ENCODE data around the gene MRPL33. TPM values are rescaled to one million over a fixed set of nuclear protein-coding genes. Genes with fewer than 3 reads are reported as not detected.
"Not testable (repeated sequence)": the region's sequence is repeated elsewhere in the genome, so short reads cannot be mapped to it uniquely, and the experiment has no call there.

MRPL33 gene
- total RNA-seq, 1 experiment from 2014 or later: 112 TPM

GRCh38 chr2:27762951-27763906 lies 8.3 kb upstream of the MRPL33 start:
- Histone ChIP-seq H3K4me1 (ENCODE audit: low read length) (no peaks in the 10 kb centered on the region), H3K9ac (ENCODE audit: low read length) (no peak overlapping the region), H2AFZ (ENCODE audit: low read length) (no peak overlapping the region), H3K79me2 (ENCODE audit: low read length) (no peaks in the 10 kb centered on the region), H3K9me2 (replicated peaks; ENCODE audit: insufficient read depth, low read length) (no peaks in the 10 kb centered on the region), H3K27ac (ENCODE audit: low read length) (no peak overlapping the region), H3K27me3 (ENCODE audit: low read length) (no peaks in the 10 kb centered on the region), H3K9me3 (ENCODE audit: low read length) (no peaks in the 10 kb centered on the region), H3K36me3 (ENCODE audit: insufficient read depth, low read length) (no peaks in the 10 kb centered on the region), H3K4me3 (ENCODE audit: low read length) (no peak overlapping the region), H4K20me1 (ENCODE audit: insufficient read depth, low read depth, low read length) (no peaks in the 10 kb centered on the region), H3K4me2 (ENCODE audit: low read depth, low read length, poor library complexity, severe bottlenecking) (no peak overlapping the region)
- no peak for DNase-seq

- Histone ChIP-seq H3K4me1 (ENCODE audit: low read length) (no peaks in the 10 kb centered on the region), H3K27ac (ENCODE audit: low read length) (no peak overlapping the region), H3K9me3 (ENCODE audit: low read length) (no peaks in the 10 kb centered on the region)
These were observed 7.6 kb upstream of the MRPL33 start for GRCh38 chr2:27763907-27764267.

GRCh38 chr2:27764526-27764925 lies 7.0 kb upstream of the MRPL33 start:
- not testable (repeated sequence) for H2AFZ ChIP-seq (ENCODE audit: low read length); H3K79me2 ChIP-seq (ENCODE audit: low read length); H3K4me3 ChIP-seq (ENCODE audit: low read length); H3K9me3 ChIP-seq (ENCODE audit: low read length); H3K9me2 ChIP-seq (replicated peaks; ENCODE audit: insufficient read depth, low read length); H3K27me3 ChIP-seq (ENCODE audit: low read length); H3K27ac ChIP-seq (ENCODE audit: low read length); H3K36me3 ChIP-seq (ENCODE audit: insufficient read depth, low read length); H3K4me2 ChIP-seq (ENCODE audit: low read depth, low read length, poor library complexity, severe bottlenecking); DNase-seq; H3K4me1 ChIP-seq (ENCODE audit: low read length); H4K20me1 ChIP-seq (ENCODE audit: insufficient read depth, low read depth, low read length); H3K9ac ChIP-seq (ENCODE audit: low read length)

More at GRCh38 chr2:27763907-27764267, 7.6 kb upstream of the MRPL33 start:
- H3K9me2 ChIP-seq (replicated peaks; ENCODE audit: insufficient read depth, low read length): no peaks in the 10 kb centered on the region
- no peaks in the 10 kb centered on the region for H3K27me3 ChIP-seq (ENCODE audit: low read length)
- no peak for DNase-seq
- H2AFZ ChIP-seq (ENCODE audit: low read length): no peak overlapping the region
- no peaks in the 10 kb centered on the region for H3K36me3 ChIP-seq (ENCODE audit: insufficient read depth, low read length)
- H3K4me3 ChIP-seq (ENCODE audit: low read length): no peak overlapping the region
- H3K79me2 ChIP-seq (ENCODE audit: low read length): no peaks in the 10 kb centered on the region
- H3K4me2 ChIP-seq (ENCODE audit: low read depth, low read length, poor library complexity, severe bottlenecking): no peak overlapping the region
- no peaks in the 10 kb centered on the region for H4K20me1 ChIP-seq (ENCODE audit: insufficient read depth, low read depth, low read length)
- H3K9ac ChIP-seq (ENCODE audit: low read length): no peak overlapping the region

GRCh38 chr2:27765621-27766286 lies 5.8 kb upstream of the MRPL33 start:
- H3K4me2 ChIP-seq (ENCODE audit: low read depth, low read length, poor library complexity, severe bottlenecking): no peak overlapping the region
- H3K27me3 ChIP-seq (ENCODE audit: low read length): no peaks in the 10 kb centered on the region
- H3K36me3 ChIP-seq (ENCODE audit: insufficient read depth, low read length): no peaks in the 10 kb centered on the region
- H3K9me3 ChIP-seq (ENCODE audit: low read length): no peaks in the 10 kb centered on the region
- no peak overlapping the region for H2AFZ ChIP-seq (ENCODE audit: low read length)
- no peak overlapping the region for H3K27ac ChIP-seq (ENCODE audit: low read length)
- H3K4me1 ChIP-seq (ENCODE audit: low read length): peaks cover under 1% of the 10 kb centered on the region; the same call in 1 of the 2 replicates
- no peaks in the 10 kb centered on the region for H4K20me1 ChIP-seq (ENCODE audit: insufficient read depth, low read depth, low read length)
- no peak for DNase-seq
- H3K79me2 ChIP-seq (ENCODE audit: low read length): no peaks in the 10 kb centered on the region
- H3K9me2 ChIP-seq (replicated peaks; ENCODE audit: insufficient read depth, low read length): no peaks in the 10 kb centered on the region
- no peak overlapping the region for H3K9ac ChIP-seq (ENCODE audit: low read length)
- no peak overlapping the region for H3K4me3 ChIP-seq (ENCODE audit: low read length)

DNA sequence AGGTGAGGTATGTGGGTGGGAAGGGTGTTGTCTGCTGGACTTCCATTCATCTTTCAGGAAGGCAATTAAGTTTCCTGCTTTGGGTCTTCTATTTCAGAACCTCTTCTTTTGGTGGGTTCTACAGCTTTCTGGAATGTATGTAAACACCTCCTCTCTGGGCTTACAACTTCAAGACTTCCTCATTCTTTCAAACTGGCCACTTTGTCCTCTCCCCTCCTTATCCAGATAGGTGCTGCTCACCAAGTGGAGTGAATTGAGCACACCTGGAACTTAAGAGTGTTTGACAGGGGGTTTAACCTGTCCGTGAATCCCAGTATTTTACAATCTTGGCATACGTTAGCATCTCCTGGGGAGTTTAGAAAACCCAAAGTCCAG lies 5.2 kb upstream of the MRPL33 start:
- no peaks in the 10 kb centered on the region for H4K20me1 ChIP-seq (ENCODE audit: insufficient read depth, low read depth, low read length)
- no peak for DNase-seq
- no peak overlapping the region for H3K9ac ChIP-seq (ENCODE audit: low read length)
- no peaks in the 10 kb centered on the region for H3K36me3 ChIP-seq (ENCODE audit: insufficient read depth, low read length)
- H3K4me2 ChIP-seq (ENCODE audit: low read depth, low read length, poor library complexity, severe bottlenecking): no peak overlapping the region
- no peak overlapping the region for H3K27ac ChIP-seq (ENCODE audit: low read length)
- no peak overlapping the region for H2AFZ ChIP-seq (ENCODE audit: low read length)
- H3K9me3 ChIP-seq (ENCODE audit: low read length): no peaks in the 10 kb centered on the region
- H3K27me3 ChIP-seq (ENCODE audit: low read length): no peaks in the 10 kb centered on the region
- no peaks in the 10 kb centered on the region for H3K9me2 ChIP-seq (replicated peaks; ENCODE audit: insufficient read depth, low read length)
- H3K4me1 ChIP-seq (ENCODE audit: low read length): peaks cover 5% of the 10 kb centered on the region
- H3K79me2 ChIP-seq (ENCODE audit: low read length): no peaks in the 10 kb centered on the region
- H3K4me3 ChIP-seq (ENCODE audit: low read length): no peak overlapping the region

DNA sequence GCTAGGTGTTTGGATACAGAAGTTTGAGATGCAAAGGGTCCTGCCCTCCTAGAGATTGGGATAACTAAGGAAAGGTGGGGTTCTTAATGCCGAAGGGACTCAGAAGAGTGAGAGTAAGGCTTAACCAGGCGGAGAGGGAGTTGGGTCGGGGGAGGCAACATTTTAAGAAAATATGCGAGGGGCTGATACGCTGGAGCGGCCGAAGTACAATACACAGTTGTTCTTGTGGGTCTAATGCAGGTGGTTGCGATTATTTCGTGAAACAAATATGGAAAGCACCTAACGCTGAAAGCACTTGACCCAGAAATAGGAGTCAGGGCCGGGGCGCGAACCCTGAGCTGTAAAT lies 344 bp upstream of the MRPL33 start:
- Histone ChIP-seq H3K9me2 (replicated peaks; ENCODE audit: insufficient read depth, low read length) (no peaks in the 10 kb centered on the region), H3K27me3 (ENCODE audit: low read length) (no peaks in the 10 kb centered on the region), H3K27ac (ENCODE audit: low read length) (no peak overlapping the region), H3K4me3 (ENCODE audit: low read length) (peak overlapping the region; percentile 81), H3K4me2 (ENCODE audit: low read depth, low read length, poor library complexity, severe bottlenecking) (peak overlapping the region; percentile 96), H3K79me2 (ENCODE audit: low read length) (peaks cover 43% of the 10 kb centered on the region), H2AFZ (ENCODE audit: low read length) (peak overlapping the region; percentile 90; the same call in 1 of the 2 replicates), H3K36me3 (ENCODE audit: insufficient read depth, low read length) (peaks cover 13% of the 10 kb centered on the region), H3K9me3 (ENCODE audit: low read length) (no peaks in the 10 kb centered on the region), H3K9ac (ENCODE audit: low read length) (peak overlapping the region; percentile 81), H3K4me1 (ENCODE audit: low read length) (peaks cover 19% of the 10 kb centered on the region), H4K20me1 (ENCODE audit: insufficient read depth, low read depth, low read length) (peaks cover 7% of the 10 kb centered on the region; the same call in 1 of the 2 replicates)
- no peak for DNase-seq

- H3K27me3 ChIP-seq (ENCODE audit: low read length): no peaks in the 10 kb centered on the region
- no peak overlapping the region for H2AFZ ChIP-seq (ENCODE audit: low read length)
- H3K9me3 ChIP-seq (ENCODE audit: low read length): no peaks in the 10 kb centered on the region
- peaks cover 19% of the 10 kb centered on the region for H3K4me1 ChIP-seq (ENCODE audit: low read length)
- peak overlapping the region; percentile 81 for H3K9ac ChIP-seq (ENCODE audit: low read length)
- peaks cover 58% of the 10 kb centered on the region for H3K79me2 ChIP-seq (ENCODE audit: low read length)
- peaks cover 11% of the 10 kb centered on the region; the same call in 1 of the 2 replicates for H4K20me1 ChIP-seq (ENCODE audit: insufficient read depth, low read depth, low read length)
- H3K4me3 ChIP-seq (ENCODE audit: low read length): peak overlapping the region; percentile 81
- peaks cover 21% of the 10 kb centered on the region for H3K36me3 ChIP-seq (ENCODE audit: insufficient read depth, low read length)
- no peaks in the 10 kb centered on the region for H3K9me2 ChIP-seq (replicated peaks; ENCODE audit: insufficient read depth, low read length)
- DNase-seq: no peak
- H3K4me2 ChIP-seq (ENCODE audit: low read depth, low read length, poor library complexity, severe bottlenecking): peak overlapping the region; percentile 96
- no peak overlapping the region for H3K27ac ChIP-seq (ENCODE audit: low read length)
These were observed 1.3 kb downstream of the MRPL33 start for GRCh38 chr2:27772804-27773203.

GRCh38 chr2:27773959-27774358 lies 2.4 kb downstream of the MRPL33 start:
- Histone ChIP-seq H3K4me1 (ENCODE audit: low read length) (peaks cover 19% of the 10 kb centered on the region), H4K20me1 (ENCODE audit: insufficient read depth, low read depth, low read length) (peaks cover 11% of the 10 kb centered on the region), H3K79me2 (ENCODE audit: low read length) (peaks cover 68% of the 10 kb centered on the region), H2AFZ (ENCODE audit: low read length) (no peak overlapping the region), H3K4me2 (ENCODE audit: low read depth, low read length, poor library complexity, severe bottlenecking) (no peak overlapping the region), H3K9me3 (ENCODE audit: low read length) (no peaks in the 10 kb centered on the region), H3K27me3 (ENCODE audit: low read length) (no peaks in the 10 kb centered on the region), H3K36me3 (ENCODE audit: insufficient read depth, low read length) (peaks cover 23% of the 10 kb centered on the region), H3K4me3 (ENCODE audit: low read length) (no peak overlapping the region), H3K9ac (ENCODE audit: low read length) (no peak overlapping the region), H3K27ac (ENCODE audit: low read length) (no peak overlapping the region), H3K9me2 (replicated peaks; ENCODE audit: insufficient read depth, low read length) (no peaks in the 10 kb centered on the region)
- no peak for DNase-seq
